A673 (cell line): ENCODE data around the gene MISP3.

Experiments
- CTCF ChIP-seq: fragments of 300-800, 200-600 bp; sonication (generic); conservative IDR thresholded peaks from 2 replicates; pipeline ENCODE4 v1.5.1; 2017; ENCODE audit warnings: low read depth, mild to moderate bottlenecking, antibody characterized with exemption, low read length, moderate library complexity, mixed read lengths
- EZH2 ChIP-seq: fragments of 200-600 bp; sonication (generic); IDR thresholded peaks from 2 replicates; pipeline ENCODE4 v1.6.1; 2017; ENCODE audit warnings: borderline replicate concordance, low read depth, mild to moderate bottlenecking, mixed read lengths, antibody characterized with exemption, low read length; ENCODE audit not compliant: poor library complexity, severe bottlenecking

GRCh38 chr19:14023404-14024235, 49.0 kb upstream of the MISP3 start:
- TF ChIP-seq CTCF (peak; percentile 46), EZH2 (no peak)
